Calu3 (cell line): ENCODE measurements around the gene DNAJC12. TPM values are rescaled to one million over a fixed set of nuclear protein-coding genes. Genes with fewer than 3 reads are reported as not detected.

Experiments
- Bru-seq: library from RNA; stranded (reverse); fragments of 400-500 nt; gene quantifications from one replicate; lab custom pipeline; 2021; lab: Mats Ljungman, UMichigan
- BruChase-seq, 2 experiments: library from RNA; stranded (reverse); fragments of 400-500 nt; gene quantifications; one replicate each; lab custom pipeline; 2021; lab: Mats Ljungman, UMichigan
- BruUV-seq: library from RNA; stranded (reverse); fragments of 400-500 nt; replicated peaks from 2 replicates; lab custom pipeline; 2021; lab: Mats Ljungman, UMichigan
- CTCF ChIA-PET: fragments of 300-600 bp; sonication (Branson Sonifier 250); formaldehyde crosslinking; loops from one replicate; lab custom pipeline; 2022; ENCODE audit warnings: antibody characterized with exemption; lab: Charles Lee
- DNase-seq: peaks from one replicate; pipeline ENCODE4 v3.0.0; 2022
- H3K27ac Mint-ChIP-seq: one replicate; pipeline ENCODE4 v1.8.0; 2022; ENCODE audit warnings: mixed read lengths; ENCODE audit not compliant: unreplicated experiment
- H3K27me3 Mint-ChIP-seq: one replicate; pipeline ENCODE4 v1.8.0; 2022; ENCODE audit warnings: mixed read lengths; ENCODE audit not compliant: unreplicated experiment
- H3K36me3 Mint-ChIP-seq: one replicate; pipeline ENCODE4 v1.8.0; 2022; ENCODE audit warnings: mild to moderate bottlenecking, moderate library complexity, mixed read lengths; ENCODE audit not compliant: insufficient read depth, unreplicated experiment
- H3K4me1 Mint-ChIP-seq: one replicate; pipeline ENCODE4 v1.8.0; 2022; ENCODE audit warnings: mild to moderate bottlenecking, low read depth, mixed read lengths; ENCODE audit not compliant: unreplicated experiment
- H3K4me3 Mint-ChIP-seq: one replicate; pipeline ENCODE4 v1.8.0; 2022; ENCODE audit warnings: mild to moderate bottlenecking, low read depth, moderate library complexity, mixed read lengths; ENCODE audit not compliant: unreplicated experiment
- H3K9me3 Mint-ChIP-seq: one replicate; pipeline ENCODE4 v1.8.0; 2022; ENCODE audit warnings: low read depth, mixed read lengths; ENCODE audit not compliant: unreplicated experiment
- CTCF ChIP-seq: fragments of 200-600 bp; IDR thresholded peaks from one replicate; pipeline ENCODE4 v1.8.0; 2022; ENCODE audit warnings: antibody characterized with exemption; ENCODE audit not compliant: unreplicated experiment
- intact Hi-C: fragments of 100-400 bp; cut with micrococcal nuclease; formaldehyde crosslinking; loops from one replicate; pipeline ENCODE4 v1.10.0; 2022; ENCODE audit not compliant: unreplicated experiment
- long read RNA-seq: library from polyadenylated mRNA; stranded (forward); transcript quantifications from one replicate; pipeline ENCODE4 v2.0.0, GENCODE V29; 2022
- total RNA-seq: library from RNA; stranded (reverse); gene quantifications from 2 replicates; pipeline ENCODE4 v1.2.3, GENCODE V29; 2022

The DNAJC12 gene
- total RNA-seq (0.80 and 1.1 TPM in 2 replicates), Bru-seq, nascent RNA (percentile 22 among the genes with signal in this experiment), BruChase-seq, experiment 1, labeled RNA remaining after a 6-hour chase (percentile 15 among the genes with signal in this experiment), BruChase-seq, experiment 2, labeled RNA remaining after a 2-hour chase (percentile 14 among the genes with signal in this experiment)
- long read RNA-seq, partial matches to known transcripts = 0 of 1 reads
- long read RNA-seq, other reads (novel, unspliced or antisense) = 0 of 1 reads

DNA sequence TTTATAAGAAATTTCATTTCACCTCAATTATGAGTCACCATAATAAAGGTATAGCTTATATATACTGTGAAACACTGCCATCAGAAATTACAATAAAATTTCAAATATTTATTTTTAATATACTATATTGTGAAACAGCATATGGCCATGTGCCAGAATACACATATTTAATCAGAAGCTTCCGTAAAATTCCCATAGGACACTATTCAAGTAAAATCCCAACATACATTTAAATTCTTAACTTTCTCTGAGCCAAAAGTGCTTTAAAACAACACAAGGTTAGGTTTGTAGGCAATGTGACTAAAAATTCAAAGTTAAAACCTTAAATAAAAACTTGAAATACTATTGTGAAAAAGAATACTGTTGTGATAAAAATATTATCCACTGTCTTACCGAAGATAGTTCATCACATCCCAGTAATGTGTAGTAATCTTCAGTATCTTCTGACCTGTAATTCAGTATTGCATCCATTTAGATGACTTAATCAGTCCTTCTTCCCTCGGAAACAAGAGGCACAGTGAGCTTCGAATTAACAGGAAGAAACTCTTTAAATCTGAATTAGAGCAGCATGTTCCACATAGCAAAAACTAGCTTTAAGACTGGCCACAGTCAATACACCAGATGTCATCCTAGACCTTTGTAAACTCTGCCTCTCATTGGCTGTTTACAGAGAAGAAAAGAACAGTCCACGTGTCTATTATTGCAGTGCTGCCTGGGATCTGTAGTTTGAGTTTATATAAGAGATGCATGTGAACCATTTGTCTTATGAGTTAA, at the start of gene DNAJC12:
Gene DNAJC12 (minus strand): TSS at position 648 of the 774 bp plus-strand sequence. CDS start 177 bp downstream, at position 471.
- Mint-ChIP-seq H3K4me1 (peaks cover 13% of the 10 kb centered on the region), H3K36me3 (no peaks in the 10 kb centered on the region), H3K4me3 (no peak within 1 kb of the TSS), H3K27me3 (no peaks in the 10 kb centered on the region), H3K9me3 (no peaks in the 10 kb centered on the region), H3K27ac (no peak within 1 kb of the TSS)
- no peak for TF ChIP-seq CTCF
- no peak for DNase-seq
- CTCF ChIA-PET = interaction anchor here (0.6 to 1.1 kb wide), 4 partner anchors 17 to 74 kb away, joined by 3 to 6 read pairs (median 4); no protein-coding TSS in a partner anchor
- intact Hi-C loops = no loop called here
- no TSS peak for BruUV-seq

DNA sequence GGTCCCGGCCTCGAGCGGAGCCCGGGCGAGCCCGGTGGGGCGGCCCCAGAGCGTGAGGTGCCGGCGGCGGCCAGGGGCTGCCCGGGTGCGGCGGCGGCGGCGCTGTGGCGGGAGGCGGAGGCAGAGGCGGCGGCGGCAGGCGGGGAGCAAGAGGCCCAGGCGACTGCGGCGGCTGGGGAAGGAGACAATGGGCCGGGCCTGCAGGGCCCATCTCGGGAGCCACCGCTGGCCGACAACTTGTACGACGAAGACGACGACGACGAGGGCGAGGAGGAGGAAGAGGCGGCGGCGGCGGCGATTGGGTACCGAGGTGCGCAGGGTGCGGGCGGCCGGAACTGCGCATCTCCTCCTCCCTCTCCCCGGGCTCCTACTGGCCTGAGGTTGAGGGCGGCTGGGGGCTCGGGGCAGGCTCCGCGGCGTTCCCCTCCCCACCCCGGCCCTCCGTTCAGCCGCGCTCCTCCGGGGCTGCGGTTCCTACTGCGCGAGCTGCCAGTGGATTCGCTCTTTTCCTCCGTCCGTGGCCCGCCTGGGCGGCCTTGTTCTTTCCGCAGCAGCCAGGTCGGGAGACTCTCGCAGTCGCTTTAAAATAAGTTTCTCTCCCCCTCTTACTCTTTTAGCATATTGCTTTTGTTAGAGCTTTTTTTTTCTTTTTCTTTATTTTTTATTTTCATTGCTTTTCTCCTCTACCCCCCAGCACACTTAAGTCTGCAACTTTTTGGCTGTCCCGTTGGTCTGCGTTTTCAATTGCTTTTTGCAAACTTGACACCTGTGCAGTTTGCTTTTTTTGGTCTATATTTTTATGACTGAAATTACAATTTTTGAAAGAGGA, 47.1 kb upstream of the DNAJC12 start:
- Mint-ChIP-seq H3K27ac (peak overlapping the region; percentile 97), H3K9me3 (no peaks in the 10 kb centered on the region), H3K27me3 (no peaks in the 10 kb centered on the region), H3K36me3 (peaks cover 57% of the 10 kb centered on the region), H3K4me1 (peaks cover 20% of the 10 kb centered on the region), H3K4me3 (peak overlapping the region; percentile 93)
- TF ChIP-seq CTCF = no peak
- intact Hi-C loops = loop anchor here (1.0 to 10.0 kb wide), 3 partner anchors 30 to 450 kb away; partner anchors contain the start of genes HNRNPH3 and PBLD
- CTCF ChIA-PET = interaction anchor here (0.5 to 1.3 kb wide), 5 partner anchors 13 to 1117 kb away, joined by 4 to 14 read pairs (median 6); no protein-coding TSS in a partner anchor
- BruUV-seq = no TSS peak
- peak; percentile 85 for DNase-seq

DNA sequence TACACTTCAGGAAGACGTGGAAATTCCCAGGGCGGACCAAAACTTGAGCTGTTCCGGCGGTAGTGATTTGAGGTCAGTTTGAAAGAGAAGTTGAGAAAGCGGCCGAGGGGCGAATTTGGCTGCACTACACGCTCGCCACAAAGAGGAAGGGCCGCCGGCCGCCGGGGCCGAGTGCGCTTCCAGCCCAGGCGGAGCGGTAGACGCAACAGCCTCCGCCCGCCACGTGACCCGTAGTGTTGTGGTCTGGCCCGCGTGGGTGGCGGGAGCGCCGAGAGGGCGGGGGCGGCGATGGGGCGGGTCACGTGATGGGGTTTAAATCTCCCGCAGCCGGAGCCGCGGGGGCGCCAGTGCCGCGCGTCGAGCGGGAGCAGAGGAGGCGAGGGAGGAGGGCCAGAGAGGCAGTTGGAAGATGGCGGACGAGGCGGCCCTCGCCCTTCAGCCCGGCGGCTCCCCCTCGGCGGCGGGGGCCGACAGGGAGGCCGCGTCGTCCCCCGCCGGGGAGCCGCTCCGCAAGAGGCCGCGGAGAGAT, 46.4 kb upstream of the DNAJC12 start, which contains the start of gene SIRT1:
Gene SIRT1 (plus strand): TSS at position 344 of the 529 bp plus-strand sequence. CDS start 66 bp downstream, at position 410.
- Mint-ChIP-seq H3K36me3 (peaks cover 52% of the 10 kb centered on the region), H3K9me3 (no peaks in the 10 kb centered on the region), H3K4me1 (peaks cover 20% of the 10 kb centered on the region), H3K4me3 (peak within 1 kb of the TSS; percentile 93), H3K27me3 (no peaks in the 10 kb centered on the region), H3K27ac (peak within 1 kb of the TSS; percentile 97)
- CTCF ChIA-PET = interaction anchor here (0.5 to 1.1 kb wide), 4 partner anchors 13 to 325 kb away, joined by 4 to 14 read pairs (median 5); no protein-coding TSS in a partner anchor
- BruUV-seq = no TSS peak
- peak; percentile 98 for DNase-seq
- TF ChIP-seq CTCF = no peak
- intact Hi-C loops = loop anchor here (1.0 to 10.0 kb wide), 3 partner anchors 29 to 450 kb away; partner anchors contain the start of genes HNRNPH3 and PBLD
